ENCODE results near the gene HMGN1. TPM values are rescaled to one million over a fixed set of nuclear protein-coding genes. Genes with fewer than 3 reads are reported as not detected.
A peak's percentile ranks its signal among the peaks of the same experiment; 100 is the strongest.

HMGN1 gene
- total RNA-seq, 3 donors from 2014 or later (not counting 1 experiment from before 2014, with no cell fraction given): 187 to 228 (median 219) TPM

DNA sequence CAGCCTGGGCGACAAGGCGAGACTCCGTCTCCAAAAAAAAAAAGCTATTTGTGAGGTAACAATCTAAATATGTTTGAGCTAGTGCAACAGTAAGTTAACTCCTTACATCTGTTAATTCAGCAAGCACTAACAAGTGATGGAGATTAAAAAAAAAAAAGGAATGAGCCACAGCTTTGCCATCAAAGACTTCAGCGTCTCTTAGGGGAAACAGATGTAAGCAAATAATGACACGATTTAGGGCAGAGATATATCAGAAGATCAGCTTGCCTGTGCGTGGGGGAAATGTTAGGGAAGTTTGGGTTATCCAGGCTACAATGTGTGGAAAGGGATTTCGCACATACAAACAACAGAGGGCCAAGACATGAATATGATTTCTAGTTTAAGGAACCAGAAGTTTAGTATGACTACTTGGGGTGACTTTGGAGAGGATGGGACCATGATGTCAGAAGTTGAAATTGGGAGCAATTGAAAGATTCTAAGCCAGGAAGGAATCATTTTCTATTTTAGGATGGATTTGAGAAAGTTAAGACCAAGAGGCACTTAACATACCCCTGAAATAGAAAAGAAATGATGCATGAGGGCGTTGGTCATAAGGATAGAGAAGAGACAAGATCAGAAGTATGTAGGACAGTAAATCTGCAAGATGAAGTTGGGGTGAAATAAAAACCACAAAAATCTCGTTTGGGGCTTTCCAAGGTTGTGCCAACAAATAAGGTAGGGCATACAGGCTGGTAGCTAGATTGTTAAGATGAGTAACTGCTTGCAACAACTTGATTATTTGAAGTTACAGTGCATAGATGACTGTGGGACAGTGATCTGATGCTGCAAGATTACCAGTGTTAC is 33.1 kb downstream of the HMGN1 start:
- H3K4me3 Mint-ChIP-seq: no peak overlapping the region
- H3K27ac Mint-ChIP-seq: peak overlapping the region in 1 of 2 donors; percentile 53
- no peaks in the 10 kb centered on the region for H3K27me3 Mint-ChIP-seq (ENCODE audit: low read depth in 2 of 2)
- intact Hi-C loops (cut with micrococcal nuclease): loop anchor here (2.0 kb wide), 1 partner anchor 73 kb away; no protein-coding TSS in a partner anchor
- H3K9me3 Mint-ChIP-seq: no peaks in the 10 kb centered on the region
- Histone ChIP-seq H3K4me3 (ENCODE audit: low read length) (no peak overlapping the region), H3K9me3 (ENCODE audit: control insufficient read depth, insufficient read depth, low read length) (no peaks in the 10 kb centered on the region), H3K27ac (ENCODE audit: low read length) (no peak overlapping the region), H3K4me1 (ENCODE audit: control insufficient read depth, insufficient read depth, low read length) (peaks cover 10% of the 10 kb centered on the region), H3K27me3 (ENCODE audit: control insufficient read depth, insufficient read depth, low read length) (no peaks in the 10 kb centered on the region), H3K36me3 (ENCODE audit: control insufficient read depth, insufficient read depth, low read length) (peaks cover 3% of the 10 kb centered on the region)
- DNase-seq (peak in 1 of 2 donors; percentile 62), ATAC-seq (no peak)
- TF ChIP-seq, protein P1, sequence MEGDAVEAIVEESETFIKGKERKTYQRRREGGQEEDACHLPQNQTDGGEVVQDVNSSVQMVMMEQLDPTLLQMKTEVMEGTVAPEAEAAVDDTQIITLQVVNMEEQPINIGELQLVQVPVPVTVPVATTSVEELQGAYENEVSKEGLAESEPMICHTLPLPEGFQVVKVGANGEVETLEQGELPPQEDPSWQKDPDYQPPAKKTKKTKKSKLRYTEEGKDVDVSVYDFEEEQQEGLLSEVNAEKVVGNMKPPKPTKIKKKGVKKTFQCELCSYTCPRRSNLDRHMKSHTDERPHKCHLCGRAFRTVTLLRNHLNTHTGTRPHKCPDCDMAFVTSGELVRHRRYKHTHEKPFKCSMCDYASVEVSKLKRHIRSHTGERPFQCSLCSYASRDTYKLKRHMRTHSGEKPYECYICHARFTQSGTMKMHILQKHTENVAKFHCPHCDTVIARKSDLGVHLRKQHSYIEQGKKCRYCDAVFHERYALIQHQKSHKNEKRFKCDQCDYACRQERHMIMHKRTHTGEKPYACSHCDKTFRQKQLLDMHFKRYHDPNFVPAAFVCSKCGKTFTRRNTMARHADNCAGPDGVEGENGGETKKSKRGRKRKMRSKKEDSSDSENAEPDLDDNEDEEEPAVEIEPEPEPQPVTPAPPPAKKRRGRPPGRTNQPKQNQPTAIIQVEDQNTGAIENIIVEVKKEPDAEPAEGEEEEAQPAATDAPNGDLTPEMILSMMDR (IDR thresholded peaks at IDR 0.05): no peak
- H3K4me1 Mint-ChIP-seq: peaks cover 25 to 31% of the 10 kb centered on the region in 2 donors
- peaks cover 6% of the 10 kb centered on the region for H3K36me3 Mint-ChIP-seq
- 68% methylated on average over 9 of the region's 9 CpGs for WGBS (ENCODE audit: insufficient coverage)

DNA sequence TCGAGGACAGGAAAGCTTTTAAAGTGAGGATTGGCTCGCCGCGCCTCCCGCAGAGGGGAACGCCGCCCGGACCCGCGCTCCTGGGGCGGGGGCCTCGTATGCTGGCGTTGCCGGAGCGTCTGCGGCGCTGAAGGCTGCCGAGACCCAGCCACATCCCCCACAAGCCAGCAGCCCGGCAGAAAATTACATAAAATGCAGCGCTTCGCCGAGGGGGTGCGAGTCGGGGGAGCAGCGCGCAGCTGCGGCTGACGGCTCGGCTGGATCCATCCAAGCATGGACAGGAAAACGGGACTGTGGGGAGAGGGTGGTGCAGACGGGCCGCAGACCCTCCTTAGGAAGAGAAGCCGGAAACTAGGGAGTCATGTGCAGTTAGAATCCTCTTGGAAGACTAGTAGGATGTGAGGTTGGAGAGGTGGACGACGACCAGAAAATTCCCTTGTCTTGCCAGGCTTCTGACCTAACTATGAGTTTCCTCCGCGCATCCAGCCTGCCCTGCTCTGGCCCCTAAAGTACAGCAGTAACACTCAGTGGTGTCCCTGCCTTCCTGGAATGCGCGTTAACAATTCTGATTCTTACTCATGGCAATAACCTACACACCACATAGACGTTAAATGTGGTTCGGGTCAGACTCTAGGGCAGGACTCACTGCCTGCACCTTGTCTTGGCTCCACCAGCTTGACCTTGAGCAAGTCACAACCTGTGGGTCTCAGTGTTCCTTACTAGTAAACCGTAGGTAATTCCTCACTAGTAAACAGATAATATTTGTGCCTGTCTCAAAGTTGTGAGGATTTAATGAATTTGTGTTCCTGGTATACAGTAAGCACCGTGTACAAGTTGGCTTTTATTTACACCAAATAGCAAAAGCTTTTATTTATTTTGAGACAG is 34.5 kb downstream of the HMGN1 start:
- Histone ChIP-seq H3K9me3 (ENCODE audit: control insufficient read depth, insufficient read depth, low read length) (no peaks in the 10 kb centered on the region), H3K27me3 (ENCODE audit: control insufficient read depth, insufficient read depth, low read length) (no peaks in the 10 kb centered on the region), H3K27ac (ENCODE audit: low read length) (peak overlapping the region; percentile 83), H3K4me1 (ENCODE audit: control insufficient read depth, insufficient read depth, low read length) (peaks cover 10% of the 10 kb centered on the region), H3K36me3 (ENCODE audit: control insufficient read depth, insufficient read depth, low read length) (peaks cover 10% of the 10 kb centered on the region), H3K4me3 (ENCODE audit: low read length) (peak overlapping the region; percentile 88)
- Mint-ChIP-seq H3K9me3 (no peaks in the 10 kb centered on the region), H3K36me3 (peaks cover 6% of the 10 kb centered on the region), H3K4me1 (peaks cover 28 to 35% of the 10 kb centered on the region in 2 donors), H3K27me3 (ENCODE audit: low read depth in 2 of 2) (no peaks in the 10 kb centered on the region), H3K27ac (peak overlapping the region; percentile 92 to 97), H3K4me3 (peak overlapping the region; percentile 96)
- peak in 1 of 2 donors; percentile 70 for DNase-seq
- 2% methylated on average over 42 of the region's 43 CpGs for WGBS (ENCODE audit: insufficient coverage)
- intact Hi-C loops (cut with micrococcal nuclease): loop anchor here (2.0 kb wide), 1 partner anchor 74 kb away; no protein-coding TSS in a partner anchor
- TF ChIP-seq, protein P1 (IDR thresholded peaks at IDR 0.05): peak; percentile 1
- ATAC-seq: peak; percentile 5 to 14 (median 7)

DNA sequence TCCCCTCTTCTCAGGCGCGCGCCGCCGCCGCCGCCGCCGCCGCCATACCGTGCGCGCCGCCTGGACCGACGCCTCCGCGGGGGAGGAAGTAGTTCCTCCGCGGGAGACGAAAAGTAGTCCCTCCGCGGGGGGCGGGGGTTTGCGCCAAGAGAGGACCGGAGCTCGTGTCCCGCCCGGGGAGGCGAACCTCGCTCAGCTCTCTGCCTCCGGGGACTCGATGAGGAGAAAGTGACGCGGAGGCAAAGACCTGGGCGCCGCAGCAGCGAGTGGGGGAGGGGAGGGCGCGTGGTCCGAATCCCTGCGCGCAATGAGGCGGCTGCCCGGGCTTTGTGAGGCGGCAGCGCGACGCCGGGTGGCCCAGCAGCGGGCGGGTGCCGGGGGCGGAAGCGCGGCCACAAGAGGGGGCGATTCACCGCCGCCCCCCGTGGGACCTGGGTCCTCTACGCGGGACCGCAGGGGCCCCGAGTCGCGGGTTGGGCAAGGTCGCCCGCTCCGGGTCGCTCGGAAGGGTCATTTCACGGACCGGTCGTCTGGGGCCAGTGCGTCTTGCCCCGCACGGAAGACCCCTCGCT is 35.2 kb downstream of the HMGN1 start, which contains the start of gene BRWD1:
Gene BRWD1 (minus strand): TSS at position 62 of the 572 bp plus-strand sequence. CDS start 141 bp downstream, outside the sequence.
- under 1% methylated on average over 78 of the region's 78 CpGs for WGBS (ENCODE audit: insufficient coverage)
- TF ChIP-seq, protein P1 (IDR thresholded peaks at IDR 0.05): peak; percentile 31
- peaks cover 29 to 38% of the 10 kb centered on the region in 2 donors for H3K4me1 Mint-ChIP-seq
- H3K27ac Mint-ChIP-seq: peak within 1 kb of the TSS; percentile 92 to 97
- Histone ChIP-seq H3K27me3 (ENCODE audit: control insufficient read depth, insufficient read depth, low read length) (no peaks in the 10 kb centered on the region), H3K4me1 (ENCODE audit: control insufficient read depth, insufficient read depth, low read length) (peaks cover 10% of the 10 kb centered on the region), H3K36me3 (ENCODE audit: control insufficient read depth, insufficient read depth, low read length) (peaks cover 10% of the 10 kb centered on the region), H3K9me3 (ENCODE audit: control insufficient read depth, insufficient read depth, low read length) (no peaks in the 10 kb centered on the region), H3K4me3 (ENCODE audit: low read length) (peak within 1 kb of the TSS; percentile 88), H3K27ac (ENCODE audit: low read length) (peak within 1 kb of the TSS; percentile 83)
- ATAC-seq (peak; percentile 55 to 79 (median 62)), DNase-seq (peak; percentile 81 to 92)
- peak within 1 kb of the TSS; percentile 96 for H3K4me3 Mint-ChIP-seq
- H3K36me3 Mint-ChIP-seq: peaks cover 6% of the 10 kb centered on the region
- no peaks in the 10 kb centered on the region for H3K9me3 Mint-ChIP-seq
- H3K27me3 Mint-ChIP-seq (ENCODE audit: low read depth in 2 of 2): no peaks in the 10 kb centered on the region
- intact Hi-C loops (cut with micrococcal nuclease): loop anchor here (1.0 to 2.0 kb wide), 3 partner anchors 35 to 131 kb away; partner anchors contain the start of gene PSMG1

Measured in natural killer cell (primary cell).